GM18511 (cell line): ENCODE measurements around the gene SNX9.
"Not testable (repeated sequence)": the region's sequence is repeated elsewhere in the genome, so short reads cannot be mapped to it uniquely, and the experiment has no call there.

Experiments used
- ATAC-seq: cut with Tn5 transposase; IDR thresholded peaks from one replicate; pipeline ENCODE4 v1.9.1; 2021; ENCODE audit warnings: mild to moderate bottlenecking, moderate library complexity; ENCODE audit not compliant: unreplicated experiment

SNX9 gene

DNA sequence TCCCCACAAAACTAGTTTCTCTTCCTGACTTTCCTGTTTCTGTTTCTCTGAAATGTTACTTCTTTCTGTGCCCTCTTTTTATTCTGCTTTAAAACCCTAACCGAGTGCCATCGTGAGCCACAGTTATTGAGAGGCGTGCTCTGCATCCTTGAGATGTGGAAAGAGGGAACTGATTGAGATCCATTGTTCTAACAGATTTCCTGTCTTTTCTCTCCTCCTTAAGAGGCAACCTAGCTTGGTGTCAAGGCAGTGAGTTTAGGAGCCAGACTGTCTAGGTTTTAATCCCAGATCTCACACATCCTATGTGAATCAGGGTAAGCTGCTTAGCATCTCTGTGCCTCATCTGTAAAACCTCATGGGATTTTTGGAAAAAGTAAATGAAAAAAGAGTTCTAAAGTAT lies 57.5 kb downstream of the SNX9 start:
- ATAC-seq, result no peak

DNA sequence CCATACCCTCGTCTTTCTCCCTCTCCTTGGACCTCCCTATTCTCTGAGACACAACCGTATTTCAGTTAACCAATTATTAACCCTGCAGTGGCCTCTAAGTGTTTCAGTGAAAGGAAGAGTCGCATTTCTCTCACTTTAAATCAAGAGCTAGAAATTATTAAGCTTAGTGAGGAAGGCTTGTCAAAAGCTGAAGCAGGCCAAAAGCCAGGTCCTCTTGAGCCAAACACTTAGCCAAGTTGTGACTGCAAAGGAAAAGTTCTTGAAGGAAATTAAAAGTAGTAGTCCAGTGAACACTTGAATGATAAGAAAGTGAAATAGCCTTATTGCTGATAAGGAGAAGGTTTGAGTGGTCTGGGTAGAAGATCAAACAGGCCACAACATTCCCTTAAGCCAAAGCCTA lies 58.3 kb downstream of the SNX9 start:
- no peak for ATAC-seq

DNA sequence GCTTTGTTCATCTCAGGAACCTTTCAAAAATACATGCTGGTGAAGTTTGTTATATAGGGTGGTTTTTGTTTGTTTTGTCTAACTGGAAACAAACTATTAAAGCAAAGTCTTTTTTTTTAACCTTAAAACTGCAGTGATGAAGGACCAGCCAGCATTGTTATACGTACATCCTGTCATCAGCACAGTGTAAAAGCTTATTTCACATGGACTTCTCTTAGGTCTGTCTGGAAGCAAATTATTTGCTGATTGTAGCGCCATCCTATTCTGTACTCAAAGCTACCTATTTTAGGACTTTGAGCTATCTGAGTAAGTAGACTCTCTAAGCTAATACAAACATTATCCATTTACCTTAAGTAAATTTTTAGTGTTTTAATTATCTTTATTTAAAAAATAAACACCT lies 61.7 kb downstream of the SNX9 start:
- ATAC-seq, result no peak

DNA sequence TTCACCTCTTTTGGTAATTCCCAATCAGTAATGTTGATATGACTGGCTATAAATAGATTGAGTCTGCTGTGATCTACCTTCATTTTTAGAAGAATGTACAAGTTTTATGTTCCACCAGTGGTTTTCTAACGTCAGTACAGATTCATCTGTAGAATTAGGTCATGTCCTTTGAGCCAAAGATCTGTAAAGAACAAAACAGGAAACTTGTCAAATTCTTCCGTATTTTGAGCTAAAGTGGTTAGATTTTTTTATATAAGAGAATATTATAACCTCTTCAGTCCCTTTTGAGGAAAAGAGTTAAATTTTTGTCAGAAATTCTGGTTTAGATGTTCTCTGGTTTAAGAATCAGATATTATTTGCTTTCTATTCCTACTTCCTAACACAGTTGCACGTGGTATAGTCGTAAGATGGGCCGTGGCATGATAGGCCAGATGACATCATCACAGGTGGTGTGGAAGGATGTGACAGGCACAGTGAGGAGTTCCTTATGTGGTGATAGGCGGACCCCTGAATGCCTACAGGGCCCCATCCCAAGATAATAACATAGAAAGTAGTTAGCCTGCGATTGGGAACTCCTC lies 62.3 kb downstream of the SNX9 start:
- ATAC-seq, result no peak

DNA sequence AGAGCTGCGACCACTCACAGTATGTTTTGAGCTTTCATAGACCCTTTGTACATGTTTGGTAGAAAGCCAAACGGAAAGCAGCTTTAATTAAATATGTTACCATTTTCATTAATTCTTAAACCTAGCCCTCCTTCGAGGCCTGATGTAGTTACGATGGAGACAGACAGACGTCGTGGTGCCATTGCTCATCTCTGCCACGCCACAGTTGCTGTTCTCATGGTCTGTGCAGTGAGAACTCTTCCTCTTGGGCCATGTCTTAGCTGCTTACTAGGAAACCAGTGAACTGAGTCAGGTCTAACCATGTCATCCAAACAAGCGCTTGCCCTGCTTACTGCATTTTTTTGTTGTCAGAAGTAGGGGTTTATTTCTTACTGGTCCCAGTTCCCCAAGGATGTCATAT lies 62.8 kb downstream of the SNX9 start:
- ATAC-seq, result no peak

DNA sequence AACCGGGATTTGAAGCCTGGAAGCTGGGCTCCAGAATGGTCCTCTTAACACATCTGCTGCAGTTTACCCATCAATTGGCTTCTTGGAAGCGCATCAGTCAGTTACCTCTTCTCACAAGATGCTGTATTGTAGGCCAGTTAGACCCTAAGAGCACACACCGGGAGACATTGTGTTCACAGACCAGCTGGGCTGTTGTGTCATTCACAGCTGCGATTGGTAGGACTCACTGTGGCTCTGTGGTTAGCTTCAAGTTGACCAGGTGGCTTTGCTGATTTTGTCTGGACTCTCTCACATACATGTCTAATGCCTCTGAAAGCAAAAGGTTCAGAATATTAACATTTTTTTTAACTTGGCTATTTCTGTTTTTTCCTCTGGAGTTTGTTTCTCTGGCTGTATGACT lies 64.8 kb downstream of the SNX9 start:
- ATAC-seq, result no peak

DNA sequence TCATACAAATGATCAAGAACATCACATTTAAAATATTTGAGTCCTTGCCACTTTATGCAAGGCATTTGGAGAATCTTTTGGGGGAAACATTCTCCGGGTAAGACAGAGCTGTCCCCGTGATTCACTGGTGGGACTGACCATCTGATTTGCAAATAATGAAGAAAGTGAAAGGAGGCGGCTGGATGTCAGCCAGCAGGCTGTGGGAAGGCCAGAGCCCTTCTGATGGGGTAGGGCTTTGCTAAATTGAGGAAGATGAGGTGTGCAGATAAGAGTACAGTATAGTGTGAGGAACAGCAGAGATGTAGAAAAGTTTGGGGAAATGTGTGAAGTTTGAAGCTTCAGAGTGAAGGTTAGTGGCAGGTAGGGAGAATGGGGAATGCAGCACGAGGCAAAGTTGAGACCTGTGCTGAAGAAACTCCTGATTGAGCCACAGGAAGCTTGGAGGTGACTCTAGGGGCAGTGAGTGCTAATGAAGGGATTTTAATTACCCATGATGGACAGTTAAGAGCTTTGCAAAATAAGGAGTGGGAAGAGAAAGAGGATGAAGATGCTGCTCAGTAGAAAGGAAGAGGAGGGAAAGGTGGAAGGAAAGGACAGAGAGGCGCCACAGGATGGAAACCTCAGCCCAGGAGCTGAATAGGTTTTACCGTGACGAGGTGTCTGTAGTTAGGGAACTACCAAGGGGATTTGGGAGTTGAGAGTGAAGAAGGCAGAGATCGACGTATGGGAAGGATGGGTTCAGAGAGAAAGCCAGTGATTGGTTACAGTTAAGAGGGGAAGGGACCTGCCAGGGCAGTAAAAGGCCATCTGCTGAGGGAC lies 68.7 kb downstream of the SNX9 start:
- ATAC-seq, result no peak

DNA sequence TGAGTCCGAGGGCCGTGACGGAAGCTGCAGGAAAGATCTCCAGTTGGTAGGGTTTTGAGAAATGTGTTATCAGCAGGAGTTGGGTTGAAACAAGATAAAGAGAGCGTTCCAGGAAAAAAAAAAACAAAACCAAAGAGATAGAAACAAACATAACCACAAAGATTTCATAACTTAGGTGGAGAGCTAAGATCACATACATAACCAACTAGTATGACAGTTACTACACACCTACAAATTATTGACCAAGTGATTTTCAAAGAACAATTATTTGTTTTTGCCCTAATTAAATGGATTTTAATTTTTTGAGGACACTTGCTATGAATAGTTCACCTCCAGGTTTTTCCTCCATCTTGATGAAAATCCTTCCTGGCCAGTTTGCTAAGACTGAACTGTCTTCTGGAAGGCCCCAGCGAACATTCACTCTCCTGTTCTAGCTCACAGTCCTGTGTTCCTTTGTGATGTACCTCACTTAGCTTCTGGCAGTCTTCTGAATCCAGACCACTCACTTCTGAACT lies 69.4 kb downstream of the SNX9 start:
- ATAC-seq, result no peak

DNA sequence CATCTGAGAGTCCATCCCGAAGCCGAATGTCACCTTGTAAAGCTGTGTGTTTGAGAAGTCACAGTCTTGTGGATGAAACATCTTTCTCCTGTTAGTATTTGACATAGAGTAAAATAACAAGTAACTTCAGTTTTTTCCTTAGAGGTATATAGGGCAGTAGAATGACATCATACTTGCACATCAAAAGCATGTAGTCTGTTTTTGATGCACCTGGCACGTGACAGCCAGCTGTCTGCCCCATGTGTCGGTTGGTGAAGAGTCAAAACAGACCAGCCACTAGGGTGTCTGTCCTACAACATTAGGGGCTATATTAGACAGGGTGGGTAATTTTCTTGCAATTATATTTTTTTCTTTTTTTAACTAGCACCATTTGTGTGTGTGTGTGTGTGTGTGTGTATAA lies 70.2 kb downstream of the SNX9 start:
- ATAC-seq, result no peak

DNA sequence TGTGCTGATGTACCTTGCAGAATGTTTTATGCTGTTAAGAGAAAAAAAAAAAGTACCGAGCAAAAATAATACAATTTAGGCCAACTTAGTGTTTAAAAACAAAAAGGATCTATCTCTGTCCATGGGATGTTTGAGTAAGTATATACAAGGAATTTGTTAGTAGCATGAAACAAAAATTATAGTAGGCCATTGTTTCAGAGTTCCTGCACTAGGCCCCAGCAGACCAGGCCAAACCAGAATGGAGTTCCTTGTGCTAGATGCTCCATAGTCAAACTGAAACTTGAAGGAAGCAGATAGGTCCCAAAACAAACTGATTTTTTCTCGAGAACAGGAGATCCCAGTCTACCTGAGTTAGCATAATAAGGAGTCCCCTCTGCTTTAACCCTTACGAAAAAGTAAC lies 72.5 kb downstream of the SNX9 start:
- no peak for ATAC-seq

DNA sequence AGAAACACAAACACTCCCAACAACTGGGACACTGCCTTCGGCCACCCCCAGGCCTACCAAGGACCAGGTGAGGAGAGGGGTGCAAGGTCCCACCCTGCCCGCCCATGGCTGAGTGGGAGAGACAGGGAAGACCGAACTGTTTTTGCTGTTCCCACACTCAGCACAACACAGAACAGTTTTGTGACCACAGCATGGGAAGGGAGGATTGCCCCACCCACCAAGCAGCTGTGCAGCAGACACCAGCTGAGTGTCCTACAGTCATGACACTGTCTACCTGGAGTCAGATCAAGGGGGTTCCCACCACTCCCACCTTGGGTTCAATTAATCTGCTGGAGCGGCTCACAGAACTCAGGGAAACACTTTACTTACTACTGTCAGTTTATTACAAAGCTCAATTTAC lies 73.9 kb downstream of the SNX9 start:
- no peak for ATAC-seq

DNA sequence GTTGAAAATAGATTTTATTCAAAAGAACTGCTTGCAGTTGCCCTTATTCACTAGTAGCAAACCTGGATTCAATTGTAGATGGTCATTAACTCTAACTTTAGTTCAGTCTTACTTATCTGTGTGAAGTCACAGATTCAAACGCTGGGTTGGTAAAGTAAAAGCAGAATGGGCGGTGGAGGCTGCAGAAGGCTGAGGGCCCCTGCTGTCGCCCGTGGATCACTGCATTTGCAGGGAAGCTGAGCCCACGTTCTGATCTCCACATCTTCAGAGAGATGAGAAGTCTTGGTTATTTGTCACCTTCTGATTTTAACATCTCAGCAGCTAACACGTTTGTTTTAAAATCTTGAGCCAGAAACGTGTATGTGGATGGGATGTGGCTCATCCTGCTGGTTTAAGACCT lies 75.1 kb downstream of the SNX9 start:
- ATAC-seq, result no peak

DNA sequence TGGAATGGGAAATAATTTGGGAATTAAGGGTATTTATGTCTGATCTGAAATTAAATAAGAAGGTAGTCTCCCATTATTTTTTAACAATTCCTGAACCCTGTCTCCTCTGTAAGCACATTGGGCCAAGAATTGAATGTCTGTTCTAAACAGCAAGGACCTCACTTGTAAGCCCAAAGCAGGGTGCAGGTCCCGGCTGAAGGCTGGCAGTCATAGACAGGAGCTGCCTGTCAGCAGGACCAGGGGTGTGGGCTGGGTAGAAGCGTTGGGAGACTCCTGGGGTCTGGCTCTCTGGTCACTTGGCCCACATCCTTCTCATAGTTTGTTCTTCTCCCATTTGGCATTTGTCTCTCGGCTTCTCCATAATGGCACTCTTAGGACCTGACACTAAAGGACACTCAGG lies 75.6 kb downstream of the SNX9 start:
- no peak for ATAC-seq

DNA sequence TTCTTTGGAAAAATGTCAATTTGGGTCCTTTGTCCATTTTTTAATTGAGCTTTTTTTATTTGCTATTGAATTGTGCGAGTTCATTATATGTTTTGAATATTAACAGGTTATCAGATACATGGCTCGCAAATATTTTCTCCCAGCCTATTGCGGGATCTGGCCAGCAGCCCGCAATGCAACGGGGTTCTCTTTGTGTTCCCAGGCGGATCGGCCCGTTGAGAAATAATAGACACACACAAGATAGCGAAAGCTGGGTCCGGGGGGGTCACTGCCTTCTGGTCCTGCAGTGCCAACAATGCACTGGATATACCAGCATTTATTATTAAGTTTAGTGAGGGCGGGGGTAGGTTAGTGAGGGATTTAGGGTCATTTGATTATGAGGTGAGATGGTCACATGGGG lies 77.2 kb downstream of the SNX9 start:
- not testable (repeated sequence) for ATAC-seq

DNA sequence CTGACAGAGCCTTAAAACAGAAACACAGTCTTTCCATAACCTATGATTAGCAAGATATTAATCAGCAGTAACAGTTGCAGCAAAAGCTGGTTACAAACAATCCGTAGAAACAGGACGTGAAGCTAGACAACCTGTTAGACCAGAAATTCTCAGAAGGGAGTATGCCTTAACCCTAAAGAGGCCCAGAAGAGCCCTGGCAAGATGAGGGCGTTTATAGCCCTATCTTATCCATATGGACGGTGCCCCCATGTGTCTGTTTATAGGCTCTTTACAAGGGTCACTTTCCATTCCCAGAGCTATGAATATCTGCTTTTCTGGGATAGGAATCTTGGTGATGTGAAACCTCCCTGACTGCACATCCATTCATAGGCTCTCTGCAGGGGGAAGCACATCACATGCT lies 77.7 kb downstream of the SNX9 start:
- ATAC-seq, result not testable (repeated sequence)

DNA sequence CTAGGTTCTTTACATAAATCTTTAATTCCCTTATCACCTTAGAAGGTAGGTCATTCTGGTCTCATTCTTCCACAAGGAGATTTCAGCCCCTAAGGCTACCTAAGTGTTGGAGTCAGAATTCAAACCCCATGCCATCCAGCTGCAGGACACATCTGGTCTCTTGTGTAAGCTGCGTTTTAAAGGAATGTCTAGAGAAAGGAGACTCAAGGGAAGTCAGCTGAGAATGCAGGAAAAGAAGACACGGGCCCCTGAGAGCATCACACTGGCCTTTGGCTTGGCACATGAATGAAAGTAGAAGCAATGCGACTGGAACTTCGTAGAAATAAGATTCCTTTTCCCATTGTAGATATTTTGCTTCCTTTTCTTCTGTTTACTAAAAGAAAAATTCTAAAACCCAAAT lies 82.0 kb downstream of the SNX9 start:
- ATAC-seq, result no peak

DNA sequence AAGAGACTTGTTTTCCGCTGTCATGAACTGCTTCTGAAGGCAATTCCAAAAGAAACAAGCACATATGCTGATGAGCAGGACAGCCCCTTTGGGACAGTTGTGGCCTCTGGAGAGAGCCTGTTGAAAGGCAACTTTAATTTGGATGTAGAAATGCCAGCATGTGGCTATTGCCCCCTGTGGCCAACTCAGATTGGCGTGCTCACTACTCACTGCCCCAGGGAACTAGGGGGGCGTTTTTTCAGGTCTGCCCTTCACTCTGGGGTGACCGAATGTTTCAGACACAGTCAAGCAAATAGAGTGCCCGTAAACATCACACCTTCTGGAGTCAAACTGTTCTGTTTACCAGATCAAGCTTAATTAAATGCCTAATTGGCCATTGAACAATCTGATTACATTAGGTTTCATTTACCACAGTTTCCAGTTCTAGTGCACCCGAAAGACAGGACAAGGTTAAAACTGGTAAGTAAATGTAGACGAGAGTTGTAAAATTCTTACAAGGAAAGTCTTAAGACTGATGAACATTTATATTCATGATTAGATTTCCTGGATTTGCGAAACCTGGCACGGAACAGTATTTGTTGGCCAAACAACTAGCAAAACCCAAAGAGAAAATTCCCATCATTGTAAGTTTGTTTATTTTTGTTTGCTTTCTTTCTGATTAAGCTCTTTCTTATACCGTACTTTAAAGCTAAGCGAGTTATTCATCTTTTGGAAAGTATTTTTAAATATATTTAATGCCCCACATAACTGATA lies 82.7 kb downstream of the SNX9 start:
- ATAC-seq, result no peak

DNA sequence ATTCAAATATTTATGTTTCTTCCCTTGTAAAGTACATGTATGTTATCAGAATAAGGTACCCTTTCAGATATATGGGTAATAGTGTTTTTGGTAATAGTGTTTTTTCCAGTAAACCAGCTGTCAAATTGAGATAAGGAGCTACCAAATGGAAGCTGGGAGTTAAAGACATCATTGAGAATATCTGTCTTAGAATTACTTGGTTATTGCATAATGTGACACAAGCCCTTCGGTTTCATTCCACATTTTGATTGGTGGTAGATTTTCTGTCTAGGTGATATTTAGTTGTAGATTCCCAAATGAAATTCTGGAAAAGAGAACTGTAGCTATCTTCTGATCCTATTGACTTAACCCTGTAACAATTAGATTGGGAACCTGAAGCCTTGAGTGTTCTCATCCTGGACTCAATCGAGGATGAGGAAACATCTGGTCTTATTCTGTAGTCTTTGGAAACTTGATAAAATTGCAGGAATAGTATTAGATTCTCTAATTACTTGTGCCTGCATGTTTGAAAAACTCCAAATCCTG lies 83.6 kb downstream of the SNX9 start:
- no peak for ATAC-seq

DNA sequence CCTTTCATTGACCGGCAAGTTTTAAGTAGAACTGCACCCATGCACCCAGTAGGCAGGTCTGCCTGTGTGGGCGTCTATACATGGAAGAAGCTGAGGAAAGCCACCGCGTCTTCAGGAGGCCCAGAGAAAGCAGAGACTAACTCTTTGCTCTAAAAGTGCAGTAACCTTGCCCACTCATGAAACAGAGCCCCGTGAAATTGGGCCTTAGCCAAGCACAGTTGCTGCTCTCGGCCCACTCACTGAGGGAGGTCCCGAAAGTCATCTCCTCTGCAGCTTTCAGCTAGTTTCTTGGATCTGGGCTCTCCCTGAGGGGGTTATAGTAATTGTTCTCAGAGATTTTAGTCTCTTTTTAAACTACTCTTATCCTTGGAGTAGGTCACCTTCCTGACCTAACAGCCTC lies 84.6 kb downstream of the SNX9 start:
- no peak for ATAC-seq

DNA sequence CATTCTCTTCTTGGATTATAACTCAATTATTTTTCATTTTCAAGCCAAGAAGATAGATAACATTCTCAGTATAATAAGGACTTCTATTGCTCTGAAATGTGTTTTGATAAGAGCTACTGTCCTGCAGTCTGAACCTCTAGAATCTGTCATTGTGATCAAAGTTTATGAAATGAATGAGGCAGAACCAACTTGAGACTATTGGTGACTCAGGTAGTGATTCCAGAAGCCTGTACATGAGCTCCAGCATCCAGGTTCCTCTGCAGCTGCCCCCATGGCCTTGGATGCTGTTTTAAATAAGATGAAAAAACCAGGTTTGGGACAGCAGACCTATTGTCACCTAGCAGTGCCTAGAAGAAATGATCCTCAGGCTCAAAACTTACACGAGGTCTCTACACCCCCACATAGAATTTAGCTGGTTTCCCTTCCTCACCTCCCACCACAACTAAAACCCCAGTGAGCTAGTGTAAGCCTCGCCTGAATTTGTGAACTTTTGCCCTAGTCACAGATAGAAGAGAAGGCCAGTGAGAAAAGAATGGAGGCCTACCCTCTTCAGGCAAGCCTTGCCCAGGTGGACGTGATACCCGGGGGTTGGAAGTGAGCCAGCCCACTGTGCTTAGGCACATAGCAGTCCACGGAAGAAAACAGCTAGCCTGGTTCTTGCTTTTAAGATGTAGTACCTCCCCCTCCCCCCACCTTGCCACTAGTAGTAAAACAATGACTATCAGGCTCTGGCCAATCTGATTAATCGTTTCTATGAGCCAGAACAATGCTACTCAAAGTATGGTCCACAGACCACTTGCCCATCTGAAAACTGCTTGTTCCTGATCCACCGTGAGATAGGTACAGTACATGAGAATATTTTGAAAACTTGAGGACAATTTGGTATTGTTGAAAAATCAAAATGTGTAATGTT lies 85.6 kb downstream of the SNX9 start:
- ATAC-seq, result peak; percentile 88

DNA sequence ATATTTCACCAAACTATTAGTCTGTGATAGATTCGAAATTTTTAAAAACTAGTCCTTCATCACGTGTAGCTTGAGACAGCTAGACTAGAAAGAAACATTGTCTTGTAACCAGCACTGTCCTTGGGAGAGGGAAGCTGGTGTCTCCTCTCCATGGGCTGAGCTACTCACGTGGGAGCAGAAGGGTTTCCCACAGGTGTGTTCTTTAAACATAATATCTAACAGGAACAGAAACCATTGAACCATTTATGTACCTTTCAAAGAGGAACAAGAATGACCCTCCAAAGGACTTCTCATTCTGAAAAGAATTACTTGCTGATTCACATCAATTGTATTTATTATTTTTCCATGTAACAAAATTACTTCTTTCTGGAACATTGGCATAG lies 86.2 kb downstream of the SNX9 start:
- ATAC-seq, result peak; percentile 55
